GM18519 (cell line): Measurements from ENCODE around the gene SPHK2.

Experiments
- ATAC-seq: cut with Tn5 transposase; IDR thresholded peaks from one replicate; pipeline ENCODE4 v1.9.1; 2021; ENCODE audit warnings: mild to moderate bottlenecking, moderate library complexity; ENCODE audit not compliant: unreplicated experiment, low FRiP score

SPHK2 gene

GRCh38 chr19:48635966-48636858, 16.9 kb downstream of the SPHK2 start:
- ATAC-seq: no peak

- ATAC-seq: no peak
Measured at GRCh38 chr19:48636859-48637448, 17.6 kb downstream of the SPHK2 start, which contains the start of gene DBP. DBP (minus strand) TSS chr19:48637379; CDS start chr19:48636994, 385 bp downstream.

GRCh38 chr19:48637449-48637947, 18.2 kb downstream of the SPHK2 start:
- peak; percentile 51 for ATAC-seq

GRCh38 chr19:48637948-48638830, 18.9 kb downstream of the SPHK2 start:
- no peak for ATAC-seq

- ATAC-seq: no peak
Measured at GRCh38 chr19:48638831-48639381, 19.6 kb downstream of the SPHK2 start.

- ATAC-seq: no peak
Measured at GRCh38 chr19:48639483-48640375, 20.4 kb downstream of the SPHK2 start.

GRCh38 chr19:48641850-48642249, 22.5 kb downstream of the SPHK2 start:
- no peak for ATAC-seq

- no peak for ATAC-seq
Measured at GRCh38 chr19:48642862-48643261, 23.6 kb downstream of the SPHK2 start.

- no peak for ATAC-seq
Measured at GRCh38 chr19:48644355-48644754, 25.0 kb downstream of the SPHK2 start.

GRCh38 chr19:48644839-48645619, 25.7 kb downstream of the SPHK2 start:
- no peak for ATAC-seq

GRCh38 chr19:48645620-48646000, 26.3 kb downstream of the SPHK2 start:
- no peak for ATAC-seq

GRCh38 chr19:48646001-48646721, 26.9 kb downstream of the SPHK2 start, which contains the start of gene CA11:
CA11 (minus strand) TSS chr19:48646187; CDS start chr19:48645632, 555 bp downstream.
- no peak for ATAC-seq

GRCh38 chr19:48646722-48647216, 27.5 kb downstream of the SPHK2 start:
- no peak for ATAC-seq

- no peak for ATAC-seq
Measured at GRCh38 chr19:48648134-48648533, 28.8 kb downstream of the SPHK2 start.

- ATAC-seq: no peak
Measured at GRCh38 chr19:48650974-48651682, 31.8 kb downstream of the SPHK2 start.

- no peak for ATAC-seq
Measured at GRCh38 chr19:48651683-48652048, 32.4 kb downstream of the SPHK2 start.
